ENCODE data around the gene XAGE3. TPM values are rescaled to one million over a fixed set of nuclear protein-coding genes. Genes with fewer than 3 reads are reported as not detected.
"Not testable (repeated sequence)": the region's sequence is repeated elsewhere in the genome, so short reads cannot be mapped to it uniquely, and the experiment has no call there.

XAGE3 gene
- total RNA-seq, 4 donors from 2014 or later = not detected

DNA sequence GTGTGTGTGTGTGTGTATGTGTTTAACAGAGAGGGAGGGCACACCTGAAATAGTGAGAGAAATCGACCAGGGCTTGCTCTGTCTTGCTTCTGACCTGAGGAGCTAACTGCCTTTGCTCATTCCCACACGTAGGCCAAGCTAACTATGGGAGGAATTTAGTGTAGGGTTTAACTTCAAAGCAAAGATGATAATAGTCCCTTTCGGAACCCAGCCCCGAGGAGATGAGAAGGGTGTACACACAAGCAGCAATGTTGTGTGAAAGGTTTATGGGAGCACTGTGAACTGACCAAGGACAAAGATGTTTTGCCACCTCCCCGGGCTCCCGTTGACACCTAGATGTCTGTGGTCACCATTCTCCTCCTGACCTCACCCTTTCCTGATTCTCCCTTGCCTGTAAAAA is 8.5 kb upstream of the XAGE3 start:
- H3K36me3 ChIP-seq; DNase-seq; H3K9me3 ChIP-seq; H3K27ac ChIP-seq; H3K27me3 ChIP-seq; intact Hi-C loops (cut with DNase I; ENCODE audit: low total_unique reads); H3K4me1 ChIP-seq; H3K4me3 ChIP-seq: not testable (repeated sequence)

DNA sequence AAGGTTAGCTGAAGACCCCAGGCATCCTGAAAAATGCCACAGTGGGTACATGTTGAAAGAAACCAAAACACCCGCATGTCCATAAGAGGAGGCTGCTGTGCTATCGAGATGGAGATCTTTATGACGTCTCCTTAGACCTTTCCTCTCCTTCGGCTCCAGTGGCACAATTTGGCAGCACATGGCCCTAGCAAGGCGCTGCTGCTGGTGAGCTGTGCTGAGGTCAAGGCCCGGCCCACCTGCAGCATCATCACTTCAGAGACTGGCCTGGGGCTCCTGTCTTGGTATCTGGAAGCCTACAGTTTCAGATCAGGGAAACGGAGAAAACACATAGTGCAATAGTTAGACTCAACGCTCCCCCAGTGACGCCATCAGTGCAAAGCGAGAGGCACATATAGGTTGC is 7.6 kb upstream of the XAGE3 start:
- H3K27ac ChIP-seq; intact Hi-C loops (cut with DNase I; ENCODE audit: low total_unique reads); H3K4me1 ChIP-seq; H3K4me3 ChIP-seq; H3K9me3 ChIP-seq; H3K27me3 ChIP-seq; H3K36me3 ChIP-seq; DNase-seq: not testable (repeated sequence)

DNA sequence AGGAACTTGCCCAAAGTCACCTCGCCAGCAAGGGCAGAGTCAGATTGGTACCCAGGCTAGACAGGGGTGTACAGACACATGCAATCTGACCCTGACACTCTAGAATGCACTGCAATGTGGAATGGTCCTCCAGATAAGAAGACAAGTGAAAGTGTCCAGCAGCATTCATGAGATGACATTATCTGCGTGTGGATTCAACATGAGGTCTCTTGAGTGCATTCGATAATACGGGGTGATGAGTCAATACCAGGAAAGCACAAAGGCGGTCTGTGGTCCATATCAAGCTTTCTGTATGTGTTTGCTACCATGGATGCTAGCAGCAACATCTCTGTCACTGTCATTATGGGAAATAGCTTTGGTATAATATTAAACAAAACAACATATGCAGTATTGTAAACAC is 6.8 kb upstream of the XAGE3 start:
- intact Hi-C loops (cut with DNase I; ENCODE audit: low total_unique reads) = no loop called here
- peaks cover 0 to 8% of the 10 kb centered on the region in 2 donors for H3K27me3 ChIP-seq
- no peak for DNase-seq

DNA sequence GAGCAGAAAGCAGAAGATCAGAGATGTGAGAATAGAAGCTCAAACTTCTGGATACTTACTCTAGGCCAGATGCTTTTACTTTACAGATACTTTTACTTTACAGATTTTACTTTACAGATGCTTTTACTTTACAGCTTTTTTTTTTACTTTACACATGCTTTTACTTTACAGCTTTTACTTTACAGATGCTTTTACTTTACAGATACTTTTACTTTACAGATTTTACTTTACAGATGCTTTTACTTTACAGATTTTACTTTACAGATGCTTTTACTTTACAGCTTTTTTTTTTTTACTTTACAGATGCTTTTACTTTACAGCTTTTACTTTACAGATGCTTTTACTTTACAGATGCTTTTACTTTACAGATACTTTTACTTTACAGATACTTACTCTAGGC is 5.9 kb upstream of the XAGE3 start:
- H3K4me1 ChIP-seq; H3K36me3 ChIP-seq; H3K27ac ChIP-seq; H3K27me3 ChIP-seq; H3K9me3 ChIP-seq; DNase-seq; intact Hi-C loops (cut with DNase I; ENCODE audit: low total_unique reads); H3K4me3 ChIP-seq: not testable (repeated sequence)

More for the DNA sequence above, 6.8 kb upstream of the XAGE3 start:
- H3K4me3 ChIP-seq = no peak overlapping the region
- H3K36me3 ChIP-seq = no peaks in the 10 kb centered on the region
- H3K27ac ChIP-seq = no peak overlapping the region
- no peaks in the 10 kb centered on the region for H3K4me1 ChIP-seq
- no peaks in the 10 kb centered on the region for H3K9me3 ChIP-seq
- TF ChIP-seq, protein P1, sequence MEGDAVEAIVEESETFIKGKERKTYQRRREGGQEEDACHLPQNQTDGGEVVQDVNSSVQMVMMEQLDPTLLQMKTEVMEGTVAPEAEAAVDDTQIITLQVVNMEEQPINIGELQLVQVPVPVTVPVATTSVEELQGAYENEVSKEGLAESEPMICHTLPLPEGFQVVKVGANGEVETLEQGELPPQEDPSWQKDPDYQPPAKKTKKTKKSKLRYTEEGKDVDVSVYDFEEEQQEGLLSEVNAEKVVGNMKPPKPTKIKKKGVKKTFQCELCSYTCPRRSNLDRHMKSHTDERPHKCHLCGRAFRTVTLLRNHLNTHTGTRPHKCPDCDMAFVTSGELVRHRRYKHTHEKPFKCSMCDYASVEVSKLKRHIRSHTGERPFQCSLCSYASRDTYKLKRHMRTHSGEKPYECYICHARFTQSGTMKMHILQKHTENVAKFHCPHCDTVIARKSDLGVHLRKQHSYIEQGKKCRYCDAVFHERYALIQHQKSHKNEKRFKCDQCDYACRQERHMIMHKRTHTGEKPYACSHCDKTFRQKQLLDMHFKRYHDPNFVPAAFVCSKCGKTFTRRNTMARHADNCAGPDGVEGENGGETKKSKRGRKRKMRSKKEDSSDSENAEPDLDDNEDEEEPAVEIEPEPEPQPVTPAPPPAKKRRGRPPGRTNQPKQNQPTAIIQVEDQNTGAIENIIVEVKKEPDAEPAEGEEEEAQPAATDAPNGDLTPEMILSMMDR (IDR thresholded peaks at IDR 0.05) = no peak
- no peak for TF ChIP-seq POLR2A (IDR thresholded peaks at IDR 0.05)

DNA sequence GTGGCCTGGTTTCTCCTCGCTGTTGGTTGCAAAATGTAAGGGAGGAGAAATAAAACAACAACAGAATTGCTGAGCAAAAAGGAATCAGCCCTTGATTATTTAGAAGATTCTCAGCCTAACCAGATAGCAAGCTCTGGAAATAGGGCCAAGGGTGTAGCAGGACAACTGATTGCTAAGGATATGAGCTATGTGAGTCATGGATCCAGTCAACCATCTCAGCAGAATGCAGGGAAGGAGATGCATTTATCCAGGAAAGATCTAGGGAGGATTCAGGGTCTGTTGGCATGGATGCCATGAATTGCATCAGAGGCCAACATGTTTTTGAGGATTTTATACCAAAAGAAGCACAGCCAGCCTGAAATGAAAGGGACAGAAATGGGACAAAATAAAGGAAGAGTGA is 2.2 kb upstream of the XAGE3 start:
- TF ChIP-seq, protein P1 (IDR thresholded peaks at IDR 0.05) = no peak
- no peak for TF ChIP-seq POLR2A (IDR thresholded peaks at IDR 0.05)
- intact Hi-C loops (cut with DNase I; ENCODE audit: low total_unique reads) = no loop called here
- Histone ChIP-seq H3K27me3 (peaks cover 0 to 6% of the 10 kb centered on the region in 2 donors), H3K9me3 (no peaks in the 10 kb centered on the region), H3K36me3 (no peaks in the 10 kb centered on the region), H3K4me3 (no peak overlapping the region), H3K4me1 (no peaks in the 10 kb centered on the region), H3K27ac (no peak overlapping the region)
- no peak for DNase-seq

DNA sequence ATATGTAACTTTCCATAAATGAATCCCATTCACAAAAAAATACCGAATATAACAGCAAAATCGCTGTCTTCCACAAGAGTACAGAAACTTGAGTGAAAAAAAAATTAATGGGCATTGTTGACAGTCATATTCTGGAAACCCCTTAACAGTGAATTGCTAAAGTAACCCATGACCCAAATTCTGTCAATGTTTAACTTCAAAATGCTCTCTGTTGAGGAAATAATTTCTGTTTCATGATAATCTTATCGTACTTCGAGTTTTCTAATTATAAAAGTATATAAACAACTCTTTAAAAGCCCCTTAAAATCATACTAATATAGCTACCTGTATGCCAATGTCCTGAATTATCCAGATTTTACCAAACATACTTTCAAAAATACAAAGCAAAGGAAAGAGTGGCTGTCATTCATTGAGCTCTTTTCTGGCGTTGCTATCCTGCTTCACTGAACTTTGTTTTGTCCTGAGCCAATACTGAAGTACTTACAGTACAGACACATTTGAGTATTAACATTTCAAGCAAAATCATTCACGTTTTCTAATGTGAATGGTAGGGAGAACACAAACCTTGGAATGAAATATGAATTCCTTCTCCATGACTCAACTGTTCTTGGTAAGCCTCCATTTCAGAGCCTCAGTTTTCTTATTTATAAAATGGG is 2.4 kb downstream of the XAGE3 start:
- Histone ChIP-seq H3K4me3 (no peak overlapping the region), H3K27ac (no peak overlapping the region), H3K9me3 (no peaks in the 10 kb centered on the region), H3K27me3 (no peaks in the 10 kb centered on the region), H3K4me1 (no peaks in the 10 kb centered on the region), H3K36me3 (no peaks in the 10 kb centered on the region)
- no peak for DNase-seq
- TF ChIP-seq, protein P1 (IDR thresholded peaks at IDR 0.05) = no peak
- TF ChIP-seq POLR2A (IDR thresholded peaks at IDR 0.05) = no peak
- intact Hi-C loops (cut with DNase I; ENCODE audit: low total_unique reads) = no loop called here

DNA sequence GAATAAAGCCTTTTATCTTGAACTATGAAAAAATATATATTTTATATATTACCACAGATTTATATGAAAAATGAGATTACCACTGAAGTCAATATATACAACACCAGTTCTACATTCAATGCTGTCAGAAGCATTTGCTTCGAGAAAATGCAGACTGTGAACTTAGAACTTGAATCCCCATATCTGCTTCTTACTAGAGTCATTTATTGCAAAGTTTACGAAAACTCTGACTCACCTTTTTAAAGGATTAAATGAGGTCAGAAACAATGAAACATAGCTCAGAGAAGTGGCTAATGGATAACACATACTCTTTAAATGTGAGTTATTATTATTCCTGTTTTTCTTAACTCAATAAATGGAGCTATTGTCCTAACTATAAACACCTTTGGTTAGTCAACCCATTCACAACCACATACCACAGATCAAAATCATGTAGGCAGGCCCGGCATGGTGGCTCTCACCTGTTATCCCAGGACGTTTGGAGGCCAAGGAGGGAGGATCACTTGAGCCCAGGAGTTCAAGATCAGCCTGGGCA is 10.8 kb downstream of the XAGE3 start:
- H3K4me1 ChIP-seq; H3K4me3 ChIP-seq; H3K27ac ChIP-seq; intact Hi-C loops (cut with DNase I; ENCODE audit: low total_unique reads); DNase-seq; H3K9me3 ChIP-seq; H3K36me3 ChIP-seq: not testable (repeated sequence)
- H3K27me3 ChIP-seq = peaks cover 0 to 18% of the 10 kb centered on the region in 2 donors

Data from uterus (tissue), 4 donors.